Liver (tissue), 9 donors: ENCODE results near the gene PRAMEF20. TPM values are rescaled to one million over a fixed set of nuclear protein-coding genes. Genes with fewer than 3 reads are reported as not detected.
A peak's percentile ranks its signal among the peaks of the same experiment; 100 is the strongest.

Experiments
- DNase-seq: peaks from one replicate; pipeline ENCODE4 v3.0.0-alpha.2; 2017; ENCODE audit warnings: low spot score
- H3K27ac ChIP-seq, 2 donors: one replicate each; pipeline ENCODE4 v1.7.0; 2013; ENCODE audit warnings: inconsistent platforms in 2 of 2, low read length in 2 of 2, control low read depth in 1 of 2, low read depth in 1 of 2, mild to moderate bottlenecking in 1 of 2
- H3K27me3 ChIP-seq, 4 donors: one replicate each; pipeline versions ENCODE4 v1.6.1 to v1.7.0; 2013; ENCODE audit warnings: low read length in 3 of 4, inconsistent platforms in 1 of 4, mild to moderate bottlenecking in 1 of 4, moderate library complexity in 1 of 4; ENCODE audit not compliant: control insufficient read depth in 4 of 4, insufficient read depth in 4 of 4
- H3K36me3 ChIP-seq, 4 donors: one replicate each; pipeline versions ENCODE4 v1.6.1 to v1.7.0; 2013; ENCODE audit warnings: low read length in 3 of 4, mild to moderate bottlenecking in 3 of 4, low read depth in 1 of 4, moderate library complexity in 1 of 4; ENCODE audit not compliant: control insufficient read depth in 4 of 4, insufficient read depth in 3 of 4
- H3K4me1 ChIP-seq, 4 donors: one replicate each; pipeline versions ENCODE4 v1.6.1 to v1.7.0; 2013; ENCODE audit warnings: low read length in 3 of 4, mild to moderate bottlenecking in 3 of 4, moderate library complexity in 1 of 4; ENCODE audit not compliant: control insufficient read depth in 4 of 4, insufficient read depth in 4 of 4
- H3K4me3 ChIP-seq, 3 donors: one replicate each; pipeline versions ENCODE4 v1.6.1 to v1.7.0; 2013; ENCODE audit warnings: low read length in 3 of 3, control low read depth in 1 of 3, low read depth in 1 of 3, mild to moderate bottlenecking in 1 of 3
- H3K9ac ChIP-seq, 2 donors: one replicate each; pipeline ENCODE4 v1.7.0; 2013; ENCODE audit warnings: low read length in 2 of 2, mild to moderate bottlenecking in 2 of 2, moderate library complexity in 2 of 2, control low read depth in 1 of 2, low read depth in 1 of 2
- H3K9me3 ChIP-seq, 4 donors: one replicate each; pipeline versions ENCODE4 v1.6.1 to v1.7.0; 2013; ENCODE audit warnings: low read length in 3 of 4; ENCODE audit not compliant: control insufficient read depth in 4 of 4
- EGR1 ChIP-seq, 2 donors: IDR thresholded peaks; 2 replicates each; pipeline ENCODE4 v1.6.1; 2016 to 2018; ENCODE audit warnings: antibody characterized with exemption in 2 of 2, low read depth in 2 of 2
- FOXA1 ChIP-seq: IDR thresholded peaks from 2 replicates; pipeline ENCODE4 v1.6.1; 2016; ENCODE audit warnings: antibody characterized with exemption
- FOXA2 ChIP-seq: IDR thresholded peaks from 2 replicates; pipeline ENCODE4 v1.6.1; 2016; ENCODE audit warnings: antibody characterized with exemption
- GABPA ChIP-seq, 2 donors: IDR thresholded peaks in 1 of 2; conservative IDR thresholded peaks in 1 of 2; 2 replicates each; pipeline ENCODE4 v1.6.1; 2016; ENCODE audit warnings: antibody characterized with exemption in 2 of 2, mild to moderate bottlenecking in 1 of 2, moderate library complexity in 1 of 2
- HNF4A ChIP-seq, 2 donors: conservative IDR thresholded peaks; 2 replicates each; pipeline ENCODE4 v1.6.1; 2016; ENCODE audit warnings: antibody characterized with exemption in 2 of 2, mild to moderate bottlenecking in 2 of 2
- JUND ChIP-seq, 2 donors: IDR thresholded peaks; 2 replicates each; pipeline ENCODE4 v1.6.1; 2016; ENCODE audit warnings: antibody characterized with exemption in 2 of 2
- NR2F2 ChIP-seq: IDR thresholded peaks from 2 replicates; pipeline ENCODE4 v1.6.1; 2016; ENCODE audit warnings: antibody characterized with exemption
- RAD21 ChIP-seq, 2 donors: IDR thresholded peaks; 2 replicates each; pipeline ENCODE4 v1.6.1; 2016; ENCODE audit warnings: antibody characterized with exemption in 2 of 2, mild to moderate bottlenecking in 2 of 2
- RXRA ChIP-seq, 2 donors: IDR thresholded peaks; 2 replicates each; pipeline ENCODE4 v1.6.1; 2017 to 2018; ENCODE audit warnings: antibody characterized with exemption in 2 of 2, mild to moderate bottlenecking in 1 of 2
- SP1 ChIP-seq: IDR thresholded peaks from 2 replicates; pipeline ENCODE4 v1.6.1; 2018; ENCODE audit warnings: antibody characterized with exemption, mild to moderate bottlenecking
- TAF1 ChIP-seq: conservative IDR thresholded peaks from 2 replicates; pipeline ENCODE4 v1.6.1; 2016; ENCODE audit warnings: antibody characterized with exemption, mild to moderate bottlenecking
- YY1 ChIP-seq: IDR thresholded peaks from 2 replicates; pipeline ENCODE4 v1.6.1; 2016; ENCODE audit warnings: antibody characterized with exemption, mild to moderate bottlenecking
- ZBTB33 ChIP-seq: IDR thresholded peaks from 2 replicates; pipeline ENCODE4 v1.6.1; 2016; ENCODE audit warnings: antibody characterized with exemption
- WGBS: extraction: QIAGEN DNeasy Blood & Tissue Kit; methylation state at CpG from one replicate; pipeline ENCODE4 v1.1.7; 2013; 5-methylcytosine and 5-hydroxymethylcytosine counted together
- polyA plus RNA-seq, 2 donors: library from polyadenylated mRNA; stranded (reverse) in 1 of 2; unstranded in 1 of 2; fragments of 200-250 nt in 1 of 2; fragments of >200 nt in 1 of 2; fragmentation: Nextera tagmentation in 1 of 2; extraction: Ambion mirVana in 1 of 2; gene quantifications; one replicate each; pipeline versions ENCODE4 v1.2.1 to v1.2.3, GENCODE V29; 2013 to 2015
- total RNA-seq, 2 donors: library from RNA; depleted of rRNA; stranded (reverse); fragments of >200 nt; gene quantifications; one replicate each; pipeline ENCODE4 v1.2.3, GENCODE V29; 2014
- TF ChIP-seq, protein P1 (sequence below): IDR thresholded peaks from 2 replicates; pipeline ENCODE4 v1.6.1; 2016; ENCODE audit warnings: antibody characterized with exemption
- TF ChIP-seq, protein P2 (sequence below): IDR thresholded peaks from 2 replicates; pipeline ENCODE4 v1.6.1; 2016; ENCODE audit warnings: antibody characterized with exemption, mild to moderate bottlenecking
- TF ChIP-seq, protein P3 (sequence below): fragments of 150-350 bp; IDR thresholded peaks from 2 replicates; pipeline ENCODE4 v1.5.1; 2017; ENCODE audit warnings: improper control_type of control experiment, low read depth, low read length; ENCODE audit not compliant: missing input control
- TF ChIP-seq, protein P4 (sequence below): IDR thresholded peaks from 2 replicates; pipeline ENCODE4 v1.6.1; 2016; ENCODE audit warnings: antibody characterized with exemption
- donor health status: healthy.
- donor health status: healthy.
- donor health status: healthy.
- donor health status: healthy.
- donor health status: healthy.

The PRAMEF20 gene
- total and polyA plus RNA-seq, 4 donors, result not detected

GRCh38 chr1:13465515-13465914 lies 55.3 kb downstream of the PRAMEF20 start:
- Histone ChIP-seq H3K4me1 (no peaks in the 10 kb centered on the region), H3K27me3 (no peaks in the 10 kb centered on the region), H3K9ac (no peak overlapping the region), H3K4me3 (no peak overlapping the region), H3K36me3 (no peaks in the 10 kb centered on the region), H3K9me3 (no peaks in the 10 kb centered on the region), H3K27ac (no peak overlapping the region)
- TF ChIP-seq ZBTB33, result no peak
- no peak for TF ChIP-seq EGR1 (IDR thresholded peaks at IDR 0.05; ENCODE audit: low read depth in 2 of 2)
- no peak for TF ChIP-seq NR2F2
- TF ChIP-seq TAF1, result no peak
- TF ChIP-seq RXRA (IDR thresholded peaks at IDR 0.05), result no peak
- TF ChIP-seq, protein P1, sequence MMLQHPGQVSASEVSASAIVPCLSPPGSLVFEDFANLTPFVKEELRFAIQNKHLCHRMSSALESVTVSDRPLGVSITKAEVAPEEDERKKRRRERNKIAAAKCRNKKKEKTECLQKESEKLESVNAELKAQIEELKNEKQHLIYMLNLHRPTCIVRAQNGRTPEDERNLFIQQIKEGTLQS, result no peak
- TF ChIP-seq, protein P2, sequence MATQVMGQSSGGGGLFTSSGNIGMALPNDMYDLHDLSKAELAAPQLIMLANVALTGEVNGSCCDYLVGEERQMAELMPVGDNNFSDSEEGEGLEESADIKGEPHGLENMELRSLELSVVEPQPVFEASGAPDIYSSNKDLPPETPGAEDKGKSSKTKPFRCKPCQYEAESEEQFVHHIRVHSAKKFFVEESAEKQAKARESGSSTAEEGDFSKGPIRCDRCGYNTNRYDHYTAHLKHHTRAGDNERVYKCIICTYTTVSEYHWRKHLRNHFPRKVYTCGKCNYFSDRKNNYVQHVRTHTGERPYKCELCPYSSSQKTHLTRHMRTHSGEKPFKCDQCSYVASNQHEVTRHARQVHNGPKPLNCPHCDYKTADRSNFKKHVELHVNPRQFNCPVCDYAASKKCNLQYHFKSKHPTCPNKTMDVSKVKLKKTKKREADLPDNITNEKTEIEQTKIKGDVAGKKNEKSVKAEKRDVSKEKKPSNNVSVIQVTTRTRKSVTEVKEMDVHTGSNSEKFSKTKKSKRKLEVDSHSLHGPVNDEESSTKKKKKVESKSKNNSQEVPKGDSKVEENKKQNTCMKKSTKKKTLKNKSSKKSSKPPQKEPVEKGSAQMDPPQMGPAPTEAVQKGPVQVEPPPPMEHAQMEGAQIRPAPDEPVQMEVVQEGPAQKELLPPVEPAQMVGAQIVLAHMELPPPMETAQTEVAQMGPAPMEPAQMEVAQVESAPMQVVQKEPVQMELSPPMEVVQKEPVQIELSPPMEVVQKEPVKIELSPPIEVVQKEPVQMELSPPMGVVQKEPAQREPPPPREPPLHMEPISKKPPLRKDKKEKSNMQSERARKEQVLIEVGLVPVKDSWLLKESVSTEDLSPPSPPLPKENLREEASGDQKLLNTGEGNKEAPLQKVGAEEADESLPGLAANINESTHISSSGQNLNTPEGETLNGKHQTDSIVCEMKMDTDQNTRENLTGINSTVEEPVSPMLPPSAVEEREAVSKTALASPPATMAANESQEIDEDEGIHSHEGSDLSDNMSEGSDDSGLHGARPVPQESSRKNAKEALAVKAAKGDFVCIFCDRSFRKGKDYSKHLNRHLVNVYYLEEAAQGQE, result no peak
- no peak for TF ChIP-seq FOXA2
- TF ChIP-seq SP1, result no peak
- no peak for TF ChIP-seq RAD21 (IDR thresholded peaks at IDR 0.05)
- no peak for TF ChIP-seq JUND (IDR thresholded peaks at IDR 0.05)
- TF ChIP-seq, protein P3, sequence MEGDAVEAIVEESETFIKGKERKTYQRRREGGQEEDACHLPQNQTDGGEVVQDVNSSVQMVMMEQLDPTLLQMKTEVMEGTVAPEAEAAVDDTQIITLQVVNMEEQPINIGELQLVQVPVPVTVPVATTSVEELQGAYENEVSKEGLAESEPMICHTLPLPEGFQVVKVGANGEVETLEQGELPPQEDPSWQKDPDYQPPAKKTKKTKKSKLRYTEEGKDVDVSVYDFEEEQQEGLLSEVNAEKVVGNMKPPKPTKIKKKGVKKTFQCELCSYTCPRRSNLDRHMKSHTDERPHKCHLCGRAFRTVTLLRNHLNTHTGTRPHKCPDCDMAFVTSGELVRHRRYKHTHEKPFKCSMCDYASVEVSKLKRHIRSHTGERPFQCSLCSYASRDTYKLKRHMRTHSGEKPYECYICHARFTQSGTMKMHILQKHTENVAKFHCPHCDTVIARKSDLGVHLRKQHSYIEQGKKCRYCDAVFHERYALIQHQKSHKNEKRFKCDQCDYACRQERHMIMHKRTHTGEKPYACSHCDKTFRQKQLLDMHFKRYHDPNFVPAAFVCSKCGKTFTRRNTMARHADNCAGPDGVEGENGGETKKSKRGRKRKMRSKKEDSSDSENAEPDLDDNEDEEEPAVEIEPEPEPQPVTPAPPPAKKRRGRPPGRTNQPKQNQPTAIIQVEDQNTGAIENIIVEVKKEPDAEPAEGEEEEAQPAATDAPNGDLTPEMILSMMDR, result no peak
- TF ChIP-seq GABPA (IDR thresholded peaks at IDR 0.05 in 1 of 2, conservative IDR thresholded peaks at IDR 0.05 in 1 of 2), result no peak
- TF ChIP-seq, protein P4, sequence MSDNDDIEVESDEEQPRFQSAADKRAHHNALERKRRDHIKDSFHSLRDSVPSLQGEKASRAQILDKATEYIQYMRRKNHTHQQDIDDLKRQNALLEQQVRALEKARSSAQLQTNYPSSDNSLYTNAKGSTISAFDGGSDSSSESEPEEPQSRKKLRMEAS, result no peak
- no peak for TF ChIP-seq HNF4A (conservative IDR thresholded peaks at IDR 0.05)
- no peak for TF ChIP-seq FOXA1
- TF ChIP-seq YY1, result no peak
- no peak for DNase-seq
- 49% methylated on average over 1 of the region's 1 CpG for WGBS

DNA sequence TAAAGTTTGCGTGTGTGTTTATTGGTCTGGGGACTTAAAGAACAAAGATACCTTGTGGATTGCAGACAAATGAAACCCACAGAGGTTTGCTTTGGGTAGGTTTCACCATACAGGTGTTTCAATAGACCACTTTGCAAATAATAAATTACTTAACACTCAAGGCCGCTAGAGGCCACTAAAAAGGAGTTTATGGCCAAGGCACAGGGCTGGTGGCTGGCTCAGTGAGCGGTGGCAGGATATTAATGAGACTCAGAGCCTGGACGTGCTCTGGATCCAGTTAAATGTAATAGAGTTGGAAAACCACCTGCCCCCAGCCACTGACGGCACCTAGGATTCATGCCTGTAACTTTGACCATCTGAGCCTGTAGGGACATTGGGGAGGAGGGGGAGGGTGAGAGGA lies 59.1 kb downstream of the PRAMEF20 start:
- no peak for TF ChIP-seq HNF4A (conservative IDR thresholded peaks at IDR 0.05)
- peak; percentile 5 to 8 for TF ChIP-seq RAD21 (IDR thresholded peaks at IDR 0.05)
- no peak for TF ChIP-seq GABPA (IDR thresholded peaks at IDR 0.05 in 1 of 2, conservative IDR thresholded peaks at IDR 0.05 in 1 of 2)
- no peak for TF ChIP-seq EGR1 (IDR thresholded peaks at IDR 0.05; ENCODE audit: low read depth in 2 of 2)
- Histone ChIP-seq H3K9ac (no peak overlapping the region), H3K9me3 (no peaks in the 10 kb centered on the region), H3K27me3 (no peaks in the 10 kb centered on the region), H3K4me1 (no peaks in the 10 kb centered on the region), H3K27ac (no peak overlapping the region), H3K36me3 (no peaks in the 10 kb centered on the region), H3K4me3 (no peak overlapping the region)
- 19% methylated on average over 5 of the region's 5 CpGs for WGBS
- no peak for DNase-seq

Other genes starting within 250 kb of the PRAMEF20 start
- gene HNRNPCL4, start 244.8 kb upstream of the PRAMEF20 start, total RNA-seq, result not detected
- not detected for gene HNRNPCL4, start 244.8 kb upstream of the PRAMEF20 start, polyA plus RNA-seq
- not detected for gene PRAMEF9, start 238.6 kb upstream of the PRAMEF20 start, total RNA-seq
- not detected for gene PRAMEF9, start 238.6 kb upstream of the PRAMEF20 start, polyA plus RNA-seq
- not detected for gene PRAMEF13, start 209.0 kb upstream of the PRAMEF20 start, total RNA-seq
- not detected for gene PRAMEF13, start 209.0 kb upstream of the PRAMEF20 start, polyA plus RNA-seq
- not detected for gene PRAMEF18, start 184.3 kb upstream of the PRAMEF20 start, total RNA-seq
- not detected for gene PRAMEF18, start 184.3 kb upstream of the PRAMEF20 start, polyA plus RNA-seq
- not detected for gene PRAMEF5, start 156.3 kb upstream of the PRAMEF20 start, total RNA-seq
- gene PRAMEF5, start 156.3 kb upstream of the PRAMEF20 start, polyA plus RNA-seq, result not detected
- not detected for gene PRAMEF8, start 125.3 kb upstream of the PRAMEF20 start, total RNA-seq
- gene PRAMEF8, start 125.3 kb upstream of the PRAMEF20 start, polyA plus RNA-seq, result not detected
- gene PRAMEF33, start 106.9 kb upstream of the PRAMEF20 start, total RNA-seq, result under 1 TPM in 1 of 2 donors, not detected in 1; 0.17 TPM
- under 1 TPM in 1 of 2 donors, not detected in 1; 0.12 TPM for gene PRAMEF33, start 106.9 kb upstream of the PRAMEF20 start, polyA plus RNA-seq
- not detected for gene PRAMEF15, start 94.9 kb upstream of the PRAMEF20 start, total RNA-seq
- not detected for gene PRAMEF15, start 94.9 kb upstream of the PRAMEF20 start, polyA plus RNA-seq
- not detected for gene PRAMEF14, start 63.3 kb upstream of the PRAMEF20 start, total RNA-seq
- gene PRAMEF14, start 63.3 kb upstream of the PRAMEF20 start, polyA plus RNA-seq, result not detected
- not detected for gene PRAMEF19, start 38.5 kb upstream of the PRAMEF20 start, total RNA-seq
- gene PRAMEF19, start 38.5 kb upstream of the PRAMEF20 start, polyA plus RNA-seq, result not detected
- not detected for gene PRAMEF17, start 20.8 kb upstream of the PRAMEF20 start, total RNA-seq
- not detected for gene PRAMEF17, start 20.8 kb upstream of the PRAMEF20 start, polyA plus RNA-seq
- not detected for gene LRRC38, start 103.6 kb downstream of the PRAMEF20 start, total RNA-seq
- gene LRRC38, start 103.6 kb downstream of the PRAMEF20 start, polyA plus RNA-seq, result not detected
- gene PDPN, start 173.4 kb downstream of the PRAMEF20 start, total RNA-seq, result under 1 TPM; 0.09 to 0.17 TPM
- gene PDPN, start 173.4 kb downstream of the PRAMEF20 start, polyA plus RNA-seq, result under 1 TPM; 0.25 to 0.31 TPM